Measurements from ENCODE around the gene AUP1.
A peak's percentile ranks its signal among the peaks of the same experiment; 100 is the strongest.

Gene AUP1

GRCh38 chr2:74556159-74556558, 26.7 kb upstream of the AUP1 start:
- no peak for DNase-seq

- DNase-seq: no peak
Observed at GRCh38 chr2:74555610-74556103, 26.2 kb upstream of the AUP1 start.

- no peak for DNase-seq
Observed at GRCh38 chr2:74554820-74555531, 25.5 kb upstream of the AUP1 start.

DNA sequence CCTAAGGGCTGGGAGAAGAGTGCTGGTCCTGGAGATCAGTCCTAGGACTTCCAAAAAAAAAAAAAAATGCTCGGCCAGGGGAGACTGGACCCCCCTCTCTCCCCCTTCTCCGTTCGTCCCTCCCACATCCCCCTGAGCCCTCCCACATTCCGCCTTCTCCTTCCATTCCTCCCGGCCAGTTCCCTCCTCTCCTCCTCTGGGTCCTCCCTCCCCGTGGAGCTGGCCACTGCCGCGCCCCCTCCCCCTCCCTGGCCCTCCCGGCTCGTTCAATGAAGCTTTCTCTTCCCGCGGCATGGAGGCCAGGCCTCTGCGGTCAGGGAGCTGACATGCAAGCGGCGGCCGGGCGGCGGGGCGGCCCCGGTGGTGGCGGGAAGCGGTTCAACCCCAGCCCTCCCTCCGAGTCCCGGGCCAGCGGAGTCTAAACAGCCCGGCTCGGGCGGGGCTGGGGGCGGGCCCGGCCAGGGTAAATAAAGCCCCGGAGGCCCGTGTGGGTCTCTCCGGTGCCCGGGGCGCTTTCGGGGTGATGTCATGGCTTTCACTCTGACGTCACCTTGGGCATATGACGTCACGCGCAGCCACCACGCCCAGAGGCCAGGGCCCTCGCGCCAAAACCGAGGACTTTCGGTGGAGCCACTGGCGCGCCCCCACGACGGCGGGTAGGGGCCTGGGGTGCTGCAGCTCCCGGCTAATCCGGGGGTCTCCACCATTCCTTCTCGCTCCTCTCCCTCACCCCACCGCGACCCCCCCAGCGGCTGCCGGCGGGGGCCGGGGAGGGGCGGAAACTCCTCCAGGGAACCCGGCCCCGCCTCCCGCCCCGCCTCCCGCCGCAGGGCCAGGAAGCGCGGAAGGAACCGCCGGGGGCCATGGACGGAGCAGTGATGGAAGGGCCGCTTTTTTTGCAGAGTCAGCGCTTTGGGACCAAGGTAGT, 24.6 kb upstream of the AUP1 start, which contains the start of the genes DOK1 and LOXL3:
DOK1 (plus strand) TSS at position 829 of the 928 bp plus-strand sequence; CDS start at position 864, 35 bp downstream.
LOXL3 (minus strand) TSS at position 51 of the 928 bp plus-strand sequence. CDS start 1,308 bp downstream, outside the sequence.
- DNase-seq: peak; percentile 65

DNA sequence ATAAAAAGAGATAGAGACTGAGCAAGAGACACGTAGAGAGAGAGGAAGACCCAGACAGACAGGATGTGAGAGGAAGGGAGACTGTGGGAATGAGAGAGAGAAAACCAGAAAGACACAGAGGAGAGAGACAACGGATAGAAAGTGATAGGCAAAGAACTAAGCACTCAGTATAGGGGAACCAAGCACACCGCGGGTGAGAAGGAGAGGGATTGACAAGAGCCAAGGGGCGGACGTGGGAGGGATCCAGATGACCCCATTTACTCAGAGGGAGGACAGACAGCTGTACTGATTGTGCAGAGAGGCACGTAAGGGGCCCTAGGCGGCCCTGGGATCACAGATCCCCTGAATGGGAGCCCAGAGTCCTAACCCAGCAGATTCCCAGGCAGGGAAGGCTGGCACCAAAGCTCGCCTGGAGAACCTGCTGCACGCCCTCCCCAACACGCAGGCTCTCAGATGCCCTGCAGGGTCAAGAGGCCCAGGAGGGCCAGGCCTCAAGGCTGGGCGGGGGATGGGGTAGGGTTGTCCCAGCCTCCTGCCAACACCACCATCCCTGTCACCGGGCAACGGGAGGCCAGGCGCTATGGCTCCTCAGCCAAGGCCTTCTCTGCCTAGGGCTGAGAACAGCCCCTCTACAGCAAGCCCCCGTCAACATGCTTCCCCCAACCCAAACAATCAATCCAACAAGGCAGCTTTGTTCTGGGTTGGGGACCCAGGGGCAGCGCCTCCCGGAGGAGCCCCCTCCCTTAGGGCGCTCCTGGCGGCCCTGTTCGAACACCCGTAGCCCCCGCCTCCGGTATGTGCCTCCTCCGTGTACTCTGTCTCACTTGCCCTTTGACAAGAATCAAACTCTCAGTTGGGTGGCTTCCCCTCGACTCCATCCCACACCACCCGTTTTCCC, 23.7 kb upstream of the AUP1 start:
- DNase-seq: no peak

DNA sequence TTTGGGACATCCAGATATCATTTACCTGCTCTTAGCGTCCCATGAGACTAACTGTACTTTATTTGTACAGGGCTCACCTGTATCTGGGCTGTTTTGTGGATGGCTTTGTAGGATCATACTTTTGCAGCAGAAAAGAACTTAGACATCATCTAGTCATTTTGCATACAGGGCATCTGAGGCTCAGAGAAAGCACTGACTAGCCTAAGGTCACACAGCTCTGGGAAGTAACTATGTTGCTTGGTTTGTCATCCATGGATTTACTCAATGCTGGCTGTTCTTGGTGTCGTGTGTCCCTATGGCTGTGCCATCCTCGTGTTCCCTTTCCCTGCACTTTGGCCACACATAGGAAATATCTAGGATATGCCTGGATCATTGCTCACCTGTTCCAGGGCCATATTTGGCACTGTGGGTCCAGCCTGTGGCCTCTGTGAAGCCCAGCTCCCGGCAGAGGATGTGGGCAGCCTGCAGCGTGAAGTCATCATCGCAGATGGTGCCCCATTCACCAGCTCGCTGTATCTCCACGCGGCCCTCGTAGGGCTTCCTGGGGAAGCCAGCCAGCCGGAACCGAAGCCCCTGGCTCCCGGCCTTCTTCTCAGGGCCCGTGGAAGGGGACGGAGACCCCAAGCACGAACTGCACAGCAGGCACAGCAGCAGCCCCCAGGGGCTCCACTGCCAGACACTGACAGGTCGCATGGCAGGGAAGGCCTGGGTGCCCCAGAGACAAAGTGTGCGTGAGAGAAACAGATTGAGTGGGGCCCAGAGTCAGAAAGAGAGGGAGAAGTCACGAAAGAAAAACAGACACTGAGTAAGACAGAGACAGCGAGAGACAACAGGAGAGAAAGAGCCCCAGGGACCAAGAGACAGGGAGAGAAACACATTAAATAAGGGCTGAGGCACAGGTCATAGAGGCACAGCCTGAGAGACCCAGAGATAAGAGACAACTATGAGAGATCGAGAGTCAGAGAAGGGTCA, 22.7 kb upstream of the AUP1 start:
- no peak for DNase-seq

DNA sequence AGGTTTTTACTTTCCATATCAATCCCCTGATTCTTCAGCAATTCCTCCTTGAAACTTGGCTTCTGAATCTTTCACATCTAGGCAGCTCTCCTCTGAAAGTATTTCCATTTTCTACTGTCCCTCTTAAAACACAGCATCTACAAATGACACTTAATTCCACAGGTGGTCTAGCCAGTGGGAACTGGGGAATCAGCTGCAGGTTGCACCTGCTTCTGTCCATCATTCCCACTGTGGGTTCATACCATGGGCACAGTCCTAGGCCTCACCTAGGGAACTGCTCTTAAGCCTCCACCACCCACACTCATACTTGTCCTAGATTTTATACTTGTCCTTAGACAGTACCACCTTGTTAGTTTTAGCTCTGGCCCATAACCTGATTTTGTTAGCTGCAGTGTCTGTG, 22.0 kb upstream of the AUP1 start:
- DNase-seq: no peak

DNA sequence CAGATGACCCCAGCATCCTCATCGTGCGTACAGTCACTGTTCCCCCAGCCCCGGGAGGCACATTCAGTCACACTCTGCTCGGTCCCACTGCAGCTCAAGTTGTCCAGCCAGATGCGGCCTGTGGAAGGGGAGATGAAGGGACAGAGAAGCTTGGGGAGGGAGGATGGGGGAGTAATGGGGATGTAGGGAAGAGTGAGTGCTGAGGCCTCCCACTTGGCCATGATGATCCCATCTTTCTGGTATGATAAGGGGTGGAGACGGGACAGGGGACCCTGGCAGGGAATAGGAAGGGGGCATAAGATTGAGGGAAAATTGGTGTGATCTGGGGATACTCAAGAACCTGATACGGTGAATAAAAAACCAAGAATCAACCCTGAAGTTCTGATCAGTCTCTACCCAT, 20.7 kb upstream of the AUP1 start:
- no peak for DNase-seq

- DNase-seq: no peak
Observed at GRCh38 chr2:74548900-74549826, 19.7 kb upstream of the AUP1 start.

DNA sequence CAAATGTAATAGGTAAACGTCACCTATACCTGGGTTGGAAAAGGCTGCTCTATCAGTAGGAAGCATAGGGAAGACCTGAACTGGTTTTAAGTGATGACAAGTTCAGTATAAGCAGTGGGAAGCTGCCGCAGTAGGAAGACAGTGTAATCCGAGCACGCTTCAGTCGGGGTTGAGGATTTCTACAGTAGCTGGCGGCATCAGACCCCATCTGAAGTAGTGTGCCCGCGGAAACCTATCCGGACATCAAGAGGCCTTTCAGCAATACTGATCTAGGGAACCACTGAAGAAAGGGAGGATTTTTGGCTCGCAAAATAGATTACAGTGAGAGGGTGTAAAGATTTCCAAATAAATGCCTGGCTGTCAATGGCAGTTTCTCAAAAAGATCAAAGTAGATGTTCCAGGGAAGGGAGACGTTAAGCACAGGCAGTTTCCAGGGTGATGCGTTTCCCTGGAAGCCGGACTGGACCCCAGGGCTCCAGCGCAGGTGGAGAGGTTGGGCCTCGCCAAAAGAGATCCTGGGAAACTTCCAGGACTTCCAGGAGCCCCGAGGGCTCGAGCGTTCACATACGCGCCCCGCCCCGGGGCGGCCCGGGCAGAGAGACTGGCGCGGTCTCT, 18.9 kb upstream of the AUP1 start:
- DNase-seq: no peak

- DNase-seq: no peak
Observed at GRCh38 chr2:74546004-74546403, 16.5 kb upstream of the AUP1 start.

- no peak for DNase-seq
Observed at GRCh38 chr2:74544634-74545033, 15.1 kb upstream of the AUP1 start.

DNA sequence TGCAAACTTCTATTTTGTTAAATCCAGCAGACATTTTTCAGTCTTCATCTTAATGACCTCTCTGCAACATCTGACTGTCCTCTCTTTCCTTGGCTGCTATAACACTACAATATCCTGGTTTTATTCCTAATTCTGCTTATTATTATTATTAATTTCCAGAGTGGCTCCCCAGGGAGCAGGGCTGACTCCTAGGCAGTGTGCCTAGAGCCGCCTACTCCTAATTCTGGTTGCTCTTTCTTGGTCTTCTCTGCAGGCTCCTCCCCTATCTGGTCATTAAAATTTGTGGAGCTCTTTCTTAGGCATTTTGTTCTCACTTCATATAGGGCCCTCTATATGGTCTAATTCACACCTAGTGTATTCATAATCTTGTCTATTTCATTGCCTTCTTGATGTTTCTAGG, 13.5 kb upstream of the AUP1 start:
- no peak for DNase-seq

- DNase-seq: no peak
Observed at GRCh38 chr2:74540291-74540690, 10.8 kb upstream of the AUP1 start.

DNA sequence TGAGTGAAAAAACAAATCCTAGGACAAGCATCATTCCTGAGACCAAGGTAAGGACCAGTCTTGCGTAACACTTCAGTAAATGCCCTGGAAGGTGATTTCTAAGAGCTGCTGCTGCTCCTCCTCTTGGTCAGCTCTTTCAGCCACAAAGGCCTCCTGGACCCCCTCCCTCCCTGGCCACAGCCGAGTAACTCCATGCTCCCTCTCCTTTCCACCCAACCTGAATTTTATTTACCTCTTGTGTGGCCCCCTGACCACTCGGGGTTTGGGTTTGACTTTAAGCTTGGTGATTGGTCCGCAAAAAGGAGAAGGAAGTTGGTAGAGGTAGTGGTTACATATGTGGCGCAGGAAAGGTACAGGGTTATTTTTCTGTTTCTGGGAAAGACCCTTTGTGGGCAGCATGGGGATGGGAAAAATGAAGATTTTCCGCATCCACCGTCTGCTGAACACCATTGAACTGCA, 9.4 kb upstream of the AUP1 start:
- DNase-seq: no peak

- no peak for DNase-seq
Observed at GRCh38 chr2:74537140-74537539, 7.6 kb upstream of the AUP1 start.

GRCh38 chr2:74536166-74536950, 6.9 kb upstream of the AUP1 start:
- DNase-seq: no peak

- no peak for DNase-seq
Observed at GRCh38 chr2:74535440-74535965, 6.0 kb upstream of the AUP1 start.

DNA sequence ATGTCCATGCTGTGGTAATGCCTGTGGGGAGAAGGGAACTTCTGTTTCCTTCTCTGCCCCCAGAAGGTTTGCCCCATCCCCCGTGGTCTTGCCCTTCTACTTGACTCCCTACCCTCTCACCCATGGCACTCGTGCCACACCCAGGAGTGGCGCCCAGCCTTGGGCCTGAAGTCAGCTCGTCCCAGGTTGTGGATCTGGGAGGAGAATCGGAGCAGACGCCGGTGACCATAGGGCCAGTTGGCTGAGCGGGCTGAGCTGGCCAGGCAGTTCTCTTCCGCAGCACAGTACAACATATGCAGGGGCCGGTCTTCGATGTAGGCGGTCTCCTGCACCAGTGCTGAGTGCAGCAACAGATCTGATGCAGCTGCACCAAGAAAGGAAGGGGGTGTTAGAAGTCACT, 4.9 kb upstream of the AUP1 start:
- no peak for DNase-seq

All from NK-92 treated with Interleukin-12 subunit alpha and Interleukin-12 subunit beta, amount 100 ng/mL, for 24 hours (cell line).